GM12801 (cell line): ENCODE data around the gene DNAL1.

Experiments used
- CTCF ChIP-seq: IDR thresholded peaks from one replicate; pipeline ENCODE4 v1.5.1; 2011; ENCODE audit warnings: control low read depth; ENCODE audit not compliant: insufficient read length; ENCODE audit errors: extremely low read depth

The DNAL1 gene, protein sequence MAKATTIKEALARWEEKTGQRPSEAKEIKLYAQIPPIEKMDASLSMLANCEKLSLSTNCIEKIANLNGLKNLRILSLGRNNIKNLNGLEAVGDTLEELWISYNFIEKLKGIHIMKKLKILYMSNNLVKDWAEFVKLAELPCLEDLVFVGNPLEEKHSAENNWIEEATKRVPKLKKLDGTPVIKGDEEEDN

DNA sequence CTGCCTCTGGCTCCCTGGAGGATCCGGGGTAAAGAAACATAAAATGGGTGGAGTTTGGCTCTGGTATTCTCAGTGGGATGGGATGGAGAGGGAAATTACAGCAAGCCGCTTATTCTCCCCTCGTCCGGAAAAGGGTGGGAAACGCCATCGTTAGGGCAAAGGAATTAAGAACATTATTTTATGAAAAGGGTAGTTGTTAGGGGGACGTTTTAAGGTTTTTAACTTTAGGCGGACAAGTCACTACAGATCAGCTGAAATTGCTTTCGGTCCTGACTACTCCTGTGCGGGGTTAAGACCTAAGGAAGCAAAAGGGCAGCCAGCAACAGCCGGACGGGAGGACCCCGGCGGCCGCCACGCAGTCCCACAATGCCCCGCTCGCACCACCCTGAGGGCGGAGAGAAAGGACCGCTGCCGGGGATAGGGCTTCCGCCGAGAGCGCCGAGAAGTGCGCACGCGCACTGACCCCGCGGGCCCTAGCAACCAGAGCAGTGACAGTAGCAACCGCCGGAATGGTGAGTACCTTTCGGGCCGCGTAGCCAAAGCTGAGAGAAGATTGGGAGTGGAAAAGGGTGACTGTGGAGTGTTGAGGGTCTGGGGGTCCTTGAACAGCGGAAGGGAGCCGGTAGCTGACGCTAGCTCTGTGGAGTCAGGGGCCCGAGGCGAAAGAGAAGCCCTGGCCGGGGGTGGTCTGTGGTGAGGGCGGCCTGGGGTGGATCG, at the start of gene DNAL1:
DNAL1 (plus strand) TSS at position 456 of the 717 bp plus-strand sequence; CDS start at position 510, 54 bp downstream.
- TF ChIP-seq CTCF, result no peak

GRCh38 chr14:73599499-73599898, 45.3 kb upstream of the DNAL1 start:
- no peak for TF ChIP-seq CTCF

GRCh38 chr14:73602994-73603393, 41.8 kb upstream of the DNAL1 start:
- TF ChIP-seq CTCF, result no peak

GRCh38 chr14:73606271-73606670, 38.5 kb upstream of the DNAL1 start:
- no peak for TF ChIP-seq CTCF

DNA sequence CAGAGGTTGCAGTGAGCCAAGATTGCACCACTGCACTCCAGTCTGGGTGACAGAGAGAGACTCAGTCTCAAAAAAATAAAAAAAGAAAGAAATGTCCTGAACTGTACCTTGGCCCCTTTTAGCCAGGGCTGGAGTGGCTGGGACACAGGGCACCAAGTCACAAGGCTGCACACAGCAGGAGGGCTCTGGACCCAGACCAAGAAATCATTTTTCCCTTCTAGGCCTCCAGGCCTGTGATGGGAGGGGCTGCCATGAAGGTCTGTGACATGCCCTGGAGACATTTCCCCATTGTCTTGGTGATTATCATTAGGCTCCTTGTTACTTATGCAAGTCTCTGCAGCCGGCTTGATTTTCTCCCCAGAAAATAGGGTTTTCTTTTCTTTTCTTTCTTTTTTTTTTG, 37.5 kb upstream of the DNAL1 start:
- no peak for TF ChIP-seq CTCF

DNA sequence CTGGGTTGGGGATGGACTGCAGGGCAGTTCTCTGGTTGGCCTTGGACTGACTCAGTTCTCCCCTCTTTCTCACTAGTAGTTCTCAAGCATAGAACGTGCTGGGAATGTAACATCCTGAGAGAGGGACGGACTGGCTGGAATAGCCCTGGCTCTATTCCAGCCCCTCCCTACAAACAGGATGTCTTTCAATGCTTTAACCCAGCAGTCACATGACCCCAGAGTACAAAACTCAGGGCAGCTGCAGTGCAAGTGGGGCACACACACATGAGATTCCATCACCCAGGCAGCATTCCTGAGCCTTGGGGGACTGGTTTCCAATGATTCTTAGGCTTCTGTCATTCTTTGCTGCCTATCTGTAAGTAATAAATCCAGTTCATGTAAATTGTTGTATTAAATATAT, 34.1 kb upstream of the DNAL1 start:
- no peak for TF ChIP-seq CTCF

DNA sequence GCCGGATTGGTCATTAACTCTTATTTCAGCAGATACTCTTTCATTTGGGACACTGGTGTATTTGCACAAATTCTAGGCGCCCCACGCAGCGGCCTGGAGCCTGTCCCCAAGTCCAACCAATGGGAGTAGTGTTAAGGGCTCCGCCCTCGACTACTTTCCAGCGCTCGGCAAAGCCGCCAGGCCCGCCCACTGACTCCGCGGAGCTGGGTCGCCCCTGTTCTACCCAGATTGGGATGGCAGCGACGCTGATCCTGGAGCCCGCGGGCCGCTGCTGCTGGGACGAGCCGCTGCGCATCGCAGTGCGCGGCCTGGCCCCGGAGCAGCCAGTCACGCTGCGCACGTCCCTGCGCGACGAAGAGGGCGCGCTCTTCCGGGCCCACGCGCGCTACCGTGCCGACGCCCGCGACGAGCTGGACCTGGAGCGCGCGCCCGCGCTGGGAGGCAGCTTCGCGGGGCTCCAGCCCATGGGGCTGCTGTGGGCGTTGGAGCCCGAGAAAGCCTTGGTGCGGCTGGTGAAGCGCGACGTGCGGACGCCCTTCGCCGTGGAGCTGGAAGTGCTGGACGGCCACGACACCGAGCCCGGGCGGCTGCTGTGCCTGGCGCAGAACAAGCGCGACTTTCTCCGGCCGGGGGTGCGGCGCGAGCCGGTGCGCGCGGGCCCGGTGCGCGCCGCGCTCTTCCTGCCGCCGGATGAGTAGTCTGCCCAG, 32.3 kb upstream of the DNAL1 start, which contains the start of gene ACOT6:
ACOT6 (plus strand) TSS at position 179 of the 707 bp plus-strand sequence; CDS start at position 234, 55 bp downstream.
- TF ChIP-seq CTCF, result no peak
